ENCODE measurements around the gene TMEM145.

DNA sequence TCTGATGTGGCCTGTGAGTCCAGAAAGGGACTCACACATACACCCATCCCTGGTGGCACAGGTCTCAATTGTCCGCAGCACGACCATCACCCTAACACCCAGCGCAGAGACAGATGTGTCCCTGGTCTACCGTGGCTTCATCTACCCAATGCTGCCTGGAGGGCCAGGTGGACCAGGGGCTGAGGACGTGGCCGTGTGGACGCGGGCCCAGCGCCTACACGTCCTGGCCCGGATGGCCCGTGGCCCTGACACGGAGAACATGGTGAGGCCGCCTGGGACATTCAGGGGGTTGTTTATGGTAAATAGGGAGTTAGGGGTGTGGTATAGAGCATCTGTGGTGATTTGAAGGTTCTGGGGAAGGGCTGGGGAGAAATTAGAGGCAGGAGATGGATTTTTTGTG, 35.1 kb downstream of the TMEM145 start:
- TF ChIP-seq, protein P1, sequence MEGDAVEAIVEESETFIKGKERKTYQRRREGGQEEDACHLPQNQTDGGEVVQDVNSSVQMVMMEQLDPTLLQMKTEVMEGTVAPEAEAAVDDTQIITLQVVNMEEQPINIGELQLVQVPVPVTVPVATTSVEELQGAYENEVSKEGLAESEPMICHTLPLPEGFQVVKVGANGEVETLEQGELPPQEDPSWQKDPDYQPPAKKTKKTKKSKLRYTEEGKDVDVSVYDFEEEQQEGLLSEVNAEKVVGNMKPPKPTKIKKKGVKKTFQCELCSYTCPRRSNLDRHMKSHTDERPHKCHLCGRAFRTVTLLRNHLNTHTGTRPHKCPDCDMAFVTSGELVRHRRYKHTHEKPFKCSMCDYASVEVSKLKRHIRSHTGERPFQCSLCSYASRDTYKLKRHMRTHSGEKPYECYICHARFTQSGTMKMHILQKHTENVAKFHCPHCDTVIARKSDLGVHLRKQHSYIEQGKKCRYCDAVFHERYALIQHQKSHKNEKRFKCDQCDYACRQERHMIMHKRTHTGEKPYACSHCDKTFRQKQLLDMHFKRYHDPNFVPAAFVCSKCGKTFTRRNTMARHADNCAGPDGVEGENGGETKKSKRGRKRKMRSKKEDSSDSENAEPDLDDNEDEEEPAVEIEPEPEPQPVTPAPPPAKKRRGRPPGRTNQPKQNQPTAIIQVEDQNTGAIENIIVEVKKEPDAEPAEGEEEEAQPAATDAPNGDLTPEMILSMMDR (conservative IDR thresholded peaks at IDR 0.05; ENCODE audit: low read length) = no peak
- TF ChIP-seq EZH2phosphoT487 (IDR thresholded peaks at IDR 0.05; ENCODE audit: borderline replicate concordance, low read depth, low read length) = no peak

Data from OCI-LY7 (cell line).